Thyroid gland (tissue), 4 donors: ENCODE data around the gene TRIL. TPM values are rescaled to one million over a fixed set of nuclear protein-coding genes. Genes with fewer than 3 reads are reported as not detected.

Experiments used
- DNase-seq, 2 donors: peaks; one replicate each; pipeline ENCODE4 v3.0.0-alpha.2; 2019
- H3K27ac ChIP-seq, 3 donors: fragments of 200-600 bp; sonication (generic); 1 replicate in 2 of 3; 2 replicates in 1 of 3; pipeline ENCODE4 v1.5.1; 2016 to 2019; ENCODE audit warnings: mild to moderate bottlenecking in 1 of 3, moderate library complexity in 1 of 3
- H3K27me3 ChIP-seq: fragments of 200-600 bp; sonication (generic); one replicate; pipeline ENCODE4 v1.5.1; 2019
- H3K36me3 ChIP-seq, 2 donors: fragments of 200-600 bp; sonication (generic); one replicate each; pipeline ENCODE4 v1.5.1; 2016 to 2019
- H3K4me1 ChIP-seq, 2 donors: fragments of 200-600 bp; sonication (generic); one replicate each; pipeline ENCODE4 v1.5.1; 2017 to 2019
- H3K4me3 ChIP-seq, 3 donors: fragments of 200-600 bp; sonication (generic); replicated peaks in 1 of 3; 1 replicate in 2 of 3; 2 replicates in 1 of 3; pipeline ENCODE4 v1.5.1; 2016; ENCODE audit warnings: mild to moderate bottlenecking in 1 of 3
- H3K9me3 ChIP-seq: fragments of 200-600 bp; sonication (generic); one replicate; pipeline ENCODE4 v1.5.1; 2017
- POLR2A ChIP-seq, 2 donors: fragments of 450-650 bp; IDR thresholded peaks; one replicate each; pipeline ENCODE4 v1.6.1; 2017; ENCODE audit warnings: antibody characterized with exemption in 2 of 2, mild to moderate bottlenecking in 2 of 2, moderate library complexity in 1 of 2
- WGBS, 2 donors: methylation state at CpG; one replicate each; pipeline ENCODE4 v1.1.5; 2017; 5-methylcytosine and 5-hydroxymethylcytosine counted together
- intact Hi-C: fragments of 100-400 bp; cut with DNase I; formaldehyde crosslinking; loops from one replicate; pipeline ENCODE4 v1.15.1; 2023
- total RNA-seq, 4 donors: library from RNA; depleted of rRNA; stranded (reverse); fragments of >200 nt; gene quantifications; one replicate each; pipeline ENCODE4 v1.2.3, GENCODE V29; 2016
- TF ChIP-seq, protein P1 (sequence below), 6 experiments: fragments of 200-600 bp in 3 of 6; fragments of 450-650 bp in 3 of 6; sonication (generic) in 3 of 6; IDR thresholded peaks; one replicate each; pipeline ENCODE4 v1.5.1; 2016 to 2019; ENCODE audit warnings: antibody characterized with exemption in 6 of 6, mild to moderate bottlenecking in 2 of 6, inconsistent platforms in 1 of 6, moderate library complexity in 1 of 6

The TRIL gene
- total RNA-seq, 4 donors from 2014 or later: 3.3 to 11.0 (median 9.7) TPM

DNA sequence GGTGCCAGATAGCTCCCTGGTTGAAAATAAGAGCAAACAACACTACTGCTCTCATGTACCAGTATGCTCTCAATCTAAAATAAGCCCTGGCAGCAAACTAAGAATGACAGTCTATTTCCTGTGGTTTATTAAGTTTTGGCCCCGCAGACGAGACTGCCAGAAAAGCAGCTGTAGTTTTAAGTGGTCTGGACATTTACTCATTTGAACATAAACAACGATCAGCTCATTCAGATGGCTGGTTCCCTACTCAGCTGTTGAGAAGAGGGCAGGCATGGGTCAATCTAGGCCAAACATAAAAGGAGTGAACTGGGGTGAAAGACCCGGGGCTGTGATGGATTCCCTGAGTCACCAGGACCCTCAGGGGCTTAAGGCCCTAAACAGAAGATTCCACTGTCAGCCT, 4.5 kb downstream of the TRIL start:
- Histone ChIP-seq H3K4me1 (peaks cover 19 to 37% of the 10 kb centered on the region in 2 donors), H3K27ac (peak overlapping the region; percentile 14 to 40 (median 19)), H3K27me3 (no peaks in the 10 kb centered on the region), H3K9me3 (no peaks in the 10 kb centered on the region), H3K4me3 (no peak overlapping the region), H3K36me3 (no peaks in the 10 kb centered on the region)
- TF ChIP-seq, protein P1, sequence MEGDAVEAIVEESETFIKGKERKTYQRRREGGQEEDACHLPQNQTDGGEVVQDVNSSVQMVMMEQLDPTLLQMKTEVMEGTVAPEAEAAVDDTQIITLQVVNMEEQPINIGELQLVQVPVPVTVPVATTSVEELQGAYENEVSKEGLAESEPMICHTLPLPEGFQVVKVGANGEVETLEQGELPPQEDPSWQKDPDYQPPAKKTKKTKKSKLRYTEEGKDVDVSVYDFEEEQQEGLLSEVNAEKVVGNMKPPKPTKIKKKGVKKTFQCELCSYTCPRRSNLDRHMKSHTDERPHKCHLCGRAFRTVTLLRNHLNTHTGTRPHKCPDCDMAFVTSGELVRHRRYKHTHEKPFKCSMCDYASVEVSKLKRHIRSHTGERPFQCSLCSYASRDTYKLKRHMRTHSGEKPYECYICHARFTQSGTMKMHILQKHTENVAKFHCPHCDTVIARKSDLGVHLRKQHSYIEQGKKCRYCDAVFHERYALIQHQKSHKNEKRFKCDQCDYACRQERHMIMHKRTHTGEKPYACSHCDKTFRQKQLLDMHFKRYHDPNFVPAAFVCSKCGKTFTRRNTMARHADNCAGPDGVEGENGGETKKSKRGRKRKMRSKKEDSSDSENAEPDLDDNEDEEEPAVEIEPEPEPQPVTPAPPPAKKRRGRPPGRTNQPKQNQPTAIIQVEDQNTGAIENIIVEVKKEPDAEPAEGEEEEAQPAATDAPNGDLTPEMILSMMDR (IDR thresholded peaks at IDR 0.05): no peak
- no peak for TF ChIP-seq POLR2A (IDR thresholded peaks at IDR 0.05)
- 25 to 31% methylated on average over 4 of the region's 4 CpGs for WGBS, 2 donors
- DNase-seq: no peak
- intact Hi-C loops: no loop called here

DNA sequence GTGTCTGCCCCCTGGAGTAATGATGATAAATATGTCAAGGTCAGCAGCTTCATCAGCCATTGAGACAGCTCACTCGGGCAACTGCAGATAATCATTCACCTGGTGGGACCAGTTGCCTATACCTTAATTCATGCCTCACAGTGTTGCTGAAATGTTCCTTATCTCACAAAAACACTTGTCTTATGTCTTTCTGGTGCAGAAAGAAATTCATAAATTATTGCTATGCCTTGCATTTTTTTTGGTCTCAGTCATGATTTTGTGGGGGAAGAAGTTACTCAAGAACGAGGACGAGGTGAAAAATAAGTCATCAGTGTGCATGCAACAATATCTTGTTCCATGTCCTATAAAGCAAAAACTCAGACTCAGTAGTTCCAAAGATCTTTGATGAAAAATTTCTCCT, 16.0 kb downstream of the TRIL start:
- intact Hi-C loops: no loop called here
- Histone ChIP-seq H3K4me1 (no peaks in the 10 kb centered on the region), H3K36me3 (no peaks in the 10 kb centered on the region), H3K27ac (no peak overlapping the region), H3K9me3 (no peaks in the 10 kb centered on the region), H3K27me3 (no peaks in the 10 kb centered on the region), H3K4me3 (no peak overlapping the region)
- 86 to 88% methylated on average over 3 of the region's 3 CpGs for WGBS, 2 donors
- TF ChIP-seq, protein P1 (IDR thresholded peaks at IDR 0.05): no peak
- TF ChIP-seq POLR2A (IDR thresholded peaks at IDR 0.05): no peak
- no peak for DNase-seq

GRCh38 chr7:28941633-28942032, 16.5 kb downstream of the TRIL start:
- Histone ChIP-seq H3K27ac (no peak overlapping the region), H3K4me1 (no peaks in the 10 kb centered on the region), H3K27me3 (no peaks in the 10 kb centered on the region), H3K4me3 (no peak overlapping the region), H3K9me3 (no peaks in the 10 kb centered on the region), H3K36me3 (no peaks in the 10 kb centered on the region)
- WGBS, 2 donors: 90 to 91% methylated on average over 5 of the region's 5 CpGs
- TF ChIP-seq POLR2A (IDR thresholded peaks at IDR 0.05): no peak
- TF ChIP-seq, protein P1 (IDR thresholded peaks at IDR 0.05): no peak
- intact Hi-C loops: no loop called here
- DNase-seq: no peak

DNA sequence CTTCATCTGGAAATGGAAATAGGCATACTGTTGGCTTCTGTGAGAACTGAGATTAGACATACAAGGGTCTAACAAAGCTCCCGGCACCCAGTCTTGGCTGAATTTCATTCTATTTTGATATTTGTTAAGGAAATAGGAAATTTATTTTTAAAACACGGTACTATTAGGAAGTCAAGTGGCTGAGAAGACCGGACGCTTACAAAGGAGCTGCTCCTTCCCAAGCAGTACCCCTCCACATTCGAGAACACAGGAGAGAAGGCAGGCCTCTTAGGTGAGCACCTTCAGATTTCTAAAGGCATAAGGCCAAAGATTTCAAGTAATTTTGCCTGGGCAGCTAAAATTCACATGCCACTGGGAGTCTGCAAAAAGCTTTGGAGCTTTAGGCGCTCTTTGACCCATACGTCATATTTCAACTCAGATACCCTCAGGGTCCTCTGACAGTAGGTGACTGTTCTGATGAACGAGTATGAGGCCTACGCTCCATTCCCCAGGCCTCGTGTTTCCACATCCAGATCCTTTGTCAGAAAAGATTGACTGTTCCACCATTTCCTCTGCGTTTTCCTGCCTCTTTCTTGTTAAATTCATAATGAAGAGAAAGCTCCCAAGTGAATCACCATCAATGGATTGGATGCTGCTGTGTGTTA, 17.3 kb downstream of the TRIL start:
- intact Hi-C loops: no loop called here
- H3K9me3 ChIP-seq: no peaks in the 10 kb centered on the region
- WGBS, 2 donors: 71 to 72% methylated on average over 11 of the region's 11 CpGs
- no peak overlapping the region for H3K27ac ChIP-seq
- no peaks in the 10 kb centered on the region for H3K27me3 ChIP-seq
- TF ChIP-seq, protein P1 (IDR thresholded peaks at IDR 0.05): no peak
- TF ChIP-seq POLR2A (IDR thresholded peaks at IDR 0.05): no peak
- H3K36me3 ChIP-seq: no peaks in the 10 kb centered on the region
- H3K4me3 ChIP-seq: no peak overlapping the region
- DNase-seq: no peak
- no peaks in the 10 kb centered on the region for H3K4me1 ChIP-seq

GRCh38 chr7:28939844-28940544, 18.1 kb downstream of the TRIL start:
- Histone ChIP-seq H3K9me3 (no peaks in the 10 kb centered on the region), H3K4me1 (no peaks in the 10 kb centered on the region), H3K27me3 (no peaks in the 10 kb centered on the region), H3K4me3 (no peak overlapping the region), H3K36me3 (no peaks in the 10 kb centered on the region), H3K27ac (no peak overlapping the region)
- DNase-seq: no peak
- TF ChIP-seq, protein P1 (IDR thresholded peaks at IDR 0.05): no peak
- TF ChIP-seq POLR2A (IDR thresholded peaks at IDR 0.05): no peak
- 68 to 69% methylated on average over 7 of the region's 7 CpGs for WGBS, 2 donors
- intact Hi-C loops: no loop called here
